ENCODE measurements around the gene ZNF646.

DNA sequence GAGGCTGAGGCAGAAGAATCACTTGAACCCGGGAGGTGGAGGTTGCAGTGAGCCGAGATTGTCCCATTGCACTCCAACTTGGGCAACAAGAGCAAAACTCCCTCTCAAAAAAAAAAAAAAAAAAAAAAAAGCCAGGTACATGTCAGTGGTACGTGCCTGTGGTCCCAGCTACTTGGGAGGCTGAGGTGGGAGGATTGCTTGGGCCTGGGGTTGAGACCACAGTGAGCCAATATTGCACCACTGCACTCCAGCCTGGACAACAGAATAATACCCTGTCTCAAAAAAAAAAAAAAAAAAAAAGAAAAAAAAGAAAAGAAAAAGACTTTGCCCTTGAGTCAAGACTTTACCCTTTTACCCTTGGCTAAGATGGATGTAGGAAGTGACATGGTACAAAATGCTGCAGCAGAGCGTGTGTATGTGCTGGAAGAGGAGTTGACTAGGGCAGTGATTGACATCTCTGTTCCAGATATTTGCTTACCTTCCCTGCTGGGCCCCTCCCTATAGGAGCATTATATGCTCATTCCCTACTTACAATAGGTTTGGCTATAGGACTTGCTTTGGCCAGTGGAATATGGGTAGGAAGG, 30.2 kb upstream of the ZNF646 start:
- TF ChIP-seq, protein P1, sequence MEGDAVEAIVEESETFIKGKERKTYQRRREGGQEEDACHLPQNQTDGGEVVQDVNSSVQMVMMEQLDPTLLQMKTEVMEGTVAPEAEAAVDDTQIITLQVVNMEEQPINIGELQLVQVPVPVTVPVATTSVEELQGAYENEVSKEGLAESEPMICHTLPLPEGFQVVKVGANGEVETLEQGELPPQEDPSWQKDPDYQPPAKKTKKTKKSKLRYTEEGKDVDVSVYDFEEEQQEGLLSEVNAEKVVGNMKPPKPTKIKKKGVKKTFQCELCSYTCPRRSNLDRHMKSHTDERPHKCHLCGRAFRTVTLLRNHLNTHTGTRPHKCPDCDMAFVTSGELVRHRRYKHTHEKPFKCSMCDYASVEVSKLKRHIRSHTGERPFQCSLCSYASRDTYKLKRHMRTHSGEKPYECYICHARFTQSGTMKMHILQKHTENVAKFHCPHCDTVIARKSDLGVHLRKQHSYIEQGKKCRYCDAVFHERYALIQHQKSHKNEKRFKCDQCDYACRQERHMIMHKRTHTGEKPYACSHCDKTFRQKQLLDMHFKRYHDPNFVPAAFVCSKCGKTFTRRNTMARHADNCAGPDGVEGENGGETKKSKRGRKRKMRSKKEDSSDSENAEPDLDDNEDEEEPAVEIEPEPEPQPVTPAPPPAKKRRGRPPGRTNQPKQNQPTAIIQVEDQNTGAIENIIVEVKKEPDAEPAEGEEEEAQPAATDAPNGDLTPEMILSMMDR (IDR thresholded peaks at IDR 0.05): no peak
- no peak for TF ChIP-seq POLR2A (IDR thresholded peaks at IDR 0.05)

Data from transverse colon (tissue), 3 donors.